ENCODE measurements around the gene DNASE1.
"Not testable (repeated sequence)": the region's sequence is repeated elsewhere in the genome, so short reads cannot be mapped to it uniquely, and the experiment has no call there.

Gene DNASE1

GRCh38 chr16:3645504-3646347 is 8.8 kb upstream of the DNASE1 start:
- peak overlapping the region; percentile 42 for H2AFZ ChIP-seq (ENCODE audit: low read depth, low read length)
- no peaks in the 10 kb centered on the region for H3K9me3 ChIP-seq (ENCODE audit: low read length)
- H3K4me1 ChIP-seq (ENCODE audit: insufficient read depth, low read length) = peaks cover 24% of the 10 kb centered on the region
- peak overlapping the region; percentile 27 for H3K4me3 ChIP-seq (ENCODE audit: low read length)
- H3K36me3 ChIP-seq (ENCODE audit: insufficient read depth, low read length) = no peaks in the 10 kb centered on the region
- no peaks in the 10 kb centered on the region for H3K27me3 ChIP-seq (ENCODE audit: insufficient read depth, low read length)

DNA sequence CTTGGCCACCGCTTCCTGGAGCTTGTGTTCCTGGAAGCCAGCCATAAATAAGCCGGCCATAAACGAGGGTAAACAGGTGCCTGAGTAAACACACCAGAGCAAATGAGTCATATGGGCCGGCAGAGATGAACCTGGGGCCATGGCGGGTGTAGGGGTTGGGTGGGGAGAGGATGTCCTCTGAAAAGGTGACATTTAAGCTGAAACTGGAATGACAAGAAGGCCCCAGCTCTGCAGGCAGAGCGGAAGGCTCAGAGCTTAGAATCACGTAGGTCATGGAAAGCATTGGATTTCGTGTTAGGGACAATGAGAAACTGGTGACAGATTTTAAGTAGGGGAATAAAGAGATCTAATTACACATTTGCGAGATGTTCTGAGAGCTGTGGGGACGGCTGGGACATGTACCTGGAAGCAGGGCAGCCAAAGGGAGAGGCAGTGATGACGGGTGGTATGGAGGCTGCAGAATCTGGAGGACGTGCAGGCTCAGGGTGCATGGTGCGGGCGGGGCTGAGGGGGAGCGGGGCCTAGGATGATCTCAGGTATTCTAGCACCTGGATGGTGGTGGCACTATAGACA is 8.1 kb upstream of the DNASE1 start:
- H3K9me3 ChIP-seq (ENCODE audit: low read length) = no peaks in the 10 kb centered on the region
- peaks cover 24% of the 10 kb centered on the region for H3K4me1 ChIP-seq (ENCODE audit: insufficient read depth, low read length)
- no peak overlapping the region for H3K4me3 ChIP-seq (ENCODE audit: low read length)
- H3K36me3 ChIP-seq (ENCODE audit: insufficient read depth, low read length) = no peaks in the 10 kb centered on the region
- H3K27me3 ChIP-seq (ENCODE audit: insufficient read depth, low read length) = no peaks in the 10 kb centered on the region
- no peak overlapping the region for H2AFZ ChIP-seq (ENCODE audit: low read depth, low read length)

- no peaks in the 10 kb centered on the region for H3K9me3 ChIP-seq (ENCODE audit: low read length)
Observed at GRCh38 chr16:3650631-3651265, 3.7 kb upstream of the DNASE1 start.

DNA sequence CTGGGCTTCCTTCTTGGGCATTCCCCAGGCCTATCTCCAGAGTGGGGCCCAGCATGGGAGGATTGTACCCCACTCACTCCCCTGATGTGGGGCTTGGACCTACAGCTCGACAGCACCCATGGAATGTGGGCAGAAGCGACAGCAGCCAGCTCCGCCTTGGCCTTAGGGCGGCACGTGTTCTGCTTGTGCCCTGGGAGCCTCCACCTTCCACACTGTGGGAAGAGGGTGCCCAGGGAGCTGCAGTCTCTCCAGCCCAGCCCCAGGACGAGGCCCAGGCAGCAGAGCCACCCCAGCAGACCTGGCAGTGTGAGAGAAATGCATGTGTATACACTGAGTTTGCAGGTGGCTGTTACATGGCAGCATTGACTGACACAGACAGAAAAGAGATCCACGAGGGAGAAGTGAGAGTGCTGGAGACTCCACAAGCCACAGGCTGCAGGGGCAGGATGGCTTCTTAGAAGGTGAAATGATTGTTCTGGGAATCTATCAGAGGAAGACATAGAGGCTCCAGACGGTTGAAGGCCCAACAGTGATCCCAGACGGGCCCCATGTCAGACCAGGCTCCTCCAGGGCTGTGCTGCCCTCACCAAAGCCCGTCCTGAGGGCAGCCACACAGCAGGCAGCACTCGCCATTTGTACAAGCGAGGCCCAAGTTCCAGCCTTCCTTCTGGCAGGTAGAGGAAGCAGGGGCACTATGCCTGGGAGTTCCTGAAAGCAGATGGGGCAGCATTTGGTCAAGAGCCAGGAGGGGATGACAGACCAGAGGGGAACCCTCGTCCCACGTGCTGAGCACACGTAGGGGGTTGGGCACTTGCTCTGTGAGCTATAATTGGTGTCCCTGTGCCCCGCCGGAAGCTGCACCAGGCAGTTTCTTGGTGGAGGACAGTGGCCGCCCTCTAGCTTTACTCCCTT is 2.8 kb upstream of the DNASE1 start:
- Histone ChIP-seq H3K9me3 (ENCODE audit: low read length) (no peaks in the 10 kb centered on the region), H3K36me3 (ENCODE audit: insufficient read depth, low read length) (peaks cover 36% of the 10 kb centered on the region), H2AFZ (ENCODE audit: low read depth, low read length) (no peak overlapping the region), H3K27me3 (ENCODE audit: insufficient read depth, low read length) (no peaks in the 10 kb centered on the region), H3K4me1 (ENCODE audit: insufficient read depth, low read length) (peaks cover 3% of the 10 kb centered on the region), H3K4me3 (ENCODE audit: low read length) (no peak overlapping the region)

More at GRCh38 chr16:3650631-3651265, 3.7 kb upstream of the DNASE1 start:
- Histone ChIP-seq H3K4me1 (ENCODE audit: insufficient read depth, low read length) (peaks cover 13% of the 10 kb centered on the region), H3K4me3 (ENCODE audit: low read length) (no peak overlapping the region), H3K36me3 (ENCODE audit: insufficient read depth, low read length) (peaks cover 28% of the 10 kb centered on the region), H2AFZ (ENCODE audit: low read depth, low read length) (no peak overlapping the region), H3K27me3 (ENCODE audit: insufficient read depth, low read length) (no peaks in the 10 kb centered on the region)

DNA sequence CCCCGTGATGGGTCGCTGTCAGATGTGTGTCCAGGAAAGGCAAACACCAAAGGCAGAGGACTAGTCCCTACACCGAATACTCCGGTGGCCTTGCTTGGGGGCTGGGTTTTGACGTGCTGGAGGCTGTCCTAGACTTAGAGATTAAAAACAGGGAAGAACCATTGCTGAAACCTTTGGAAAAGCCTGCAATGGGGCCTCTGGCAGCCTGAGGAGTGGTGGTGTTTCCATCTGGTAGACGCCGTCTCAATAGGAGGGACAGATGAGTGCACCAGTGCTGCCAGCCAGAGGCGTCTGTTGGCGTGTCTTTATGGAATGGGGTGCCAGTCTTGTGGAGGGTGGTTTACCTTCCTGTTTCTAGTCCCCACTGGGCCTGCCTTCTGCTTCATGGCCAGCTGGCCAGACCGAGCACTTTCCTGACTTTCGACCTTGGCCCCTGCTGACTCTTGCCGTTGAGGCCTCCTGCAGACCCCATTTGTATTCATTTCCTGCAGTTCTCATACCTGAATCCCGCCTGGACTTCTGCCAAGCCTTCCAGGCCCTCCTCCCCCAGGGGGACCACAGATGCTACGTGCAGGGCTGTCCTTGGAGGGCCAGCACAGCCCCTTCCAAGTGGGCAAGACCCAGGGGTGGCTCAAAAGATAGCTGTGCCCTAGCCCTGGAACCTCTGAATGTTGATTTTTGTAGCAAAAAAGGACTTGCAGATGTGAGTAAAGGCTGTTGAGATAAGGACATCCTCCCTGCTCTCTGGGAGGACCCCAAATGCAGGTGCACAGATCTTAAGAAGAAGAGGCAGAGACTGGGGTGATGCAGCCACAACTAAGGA is 1.9 kb upstream of the DNASE1 start:
- no peak overlapping the region for H2AFZ ChIP-seq (ENCODE audit: low read depth, low read length)
- peaks cover 45% of the 10 kb centered on the region for H3K36me3 ChIP-seq (ENCODE audit: insufficient read depth, low read length)
- no peaks in the 10 kb centered on the region for H3K9me3 ChIP-seq (ENCODE audit: low read length)
- H3K27me3 ChIP-seq (ENCODE audit: insufficient read depth, low read length) = no peaks in the 10 kb centered on the region
- no peaks in the 10 kb centered on the region for H3K4me1 ChIP-seq (ENCODE audit: insufficient read depth, low read length)
- H3K4me3 ChIP-seq (ENCODE audit: low read length) = no peak overlapping the region

- Histone ChIP-seq H3K4me3 (ENCODE audit: low read length) (no peak overlapping the region), H3K27me3 (ENCODE audit: insufficient read depth, low read length) (no peaks in the 10 kb centered on the region), H3K9me3 (ENCODE audit: low read length) (no peaks in the 10 kb centered on the region), H3K4me1 (ENCODE audit: insufficient read depth, low read length) (no peaks in the 10 kb centered on the region), H3K36me3 (ENCODE audit: insufficient read depth, low read length) (peaks cover 61% of the 10 kb centered on the region), H2AFZ (ENCODE audit: low read depth, low read length) (no peak overlapping the region)
Observed at GRCh38 chr16:3655030-3655395, 522 bp downstream of the DNASE1 start.

- H3K4me3 ChIP-seq (ENCODE audit: low read length) = no peak overlapping the region
- peaks cover 64% of the 10 kb centered on the region for H3K36me3 ChIP-seq (ENCODE audit: insufficient read depth, low read length)
- no peaks in the 10 kb centered on the region for H3K27me3 ChIP-seq (ENCODE audit: insufficient read depth, low read length)
- H3K9me3 ChIP-seq (ENCODE audit: low read length) = no peaks in the 10 kb centered on the region
- H3K4me1 ChIP-seq (ENCODE audit: insufficient read depth, low read length) = no peaks in the 10 kb centered on the region
- no peak overlapping the region for H2AFZ ChIP-seq (ENCODE audit: low read depth, low read length)
Observed at GRCh38 chr16:3655396-3656159, 1.1 kb downstream of the DNASE1 start.

DNA sequence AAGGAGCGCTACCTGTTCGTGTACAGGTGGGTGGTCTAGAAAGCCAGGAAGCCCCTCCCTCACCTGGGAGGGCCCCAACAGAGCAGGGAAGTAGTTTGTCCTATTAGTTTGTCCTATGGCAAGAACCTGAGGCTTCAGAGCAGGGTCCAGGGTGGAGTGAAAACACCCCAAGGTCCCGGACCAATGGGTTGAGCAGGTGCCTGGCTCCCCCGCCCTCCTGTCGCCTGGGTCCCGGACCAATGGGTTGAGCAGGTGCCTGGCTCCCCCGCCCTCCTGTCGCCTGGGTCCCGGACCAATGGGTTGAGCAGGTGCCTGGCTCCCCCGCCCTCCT is 1.6 kb downstream of the DNASE1 start:
- not testable (repeated sequence) for H3K4me1 ChIP-seq (ENCODE audit: insufficient read depth, low read length); H3K27me3 ChIP-seq (ENCODE audit: insufficient read depth, low read length); H3K4me3 ChIP-seq (ENCODE audit: low read length); H3K9me3 ChIP-seq (ENCODE audit: low read length); H2AFZ ChIP-seq (ENCODE audit: low read depth, low read length)
- peaks cover 66% of the 10 kb centered on the region for H3K36me3 ChIP-seq (ENCODE audit: insufficient read depth, low read length)

DNA sequence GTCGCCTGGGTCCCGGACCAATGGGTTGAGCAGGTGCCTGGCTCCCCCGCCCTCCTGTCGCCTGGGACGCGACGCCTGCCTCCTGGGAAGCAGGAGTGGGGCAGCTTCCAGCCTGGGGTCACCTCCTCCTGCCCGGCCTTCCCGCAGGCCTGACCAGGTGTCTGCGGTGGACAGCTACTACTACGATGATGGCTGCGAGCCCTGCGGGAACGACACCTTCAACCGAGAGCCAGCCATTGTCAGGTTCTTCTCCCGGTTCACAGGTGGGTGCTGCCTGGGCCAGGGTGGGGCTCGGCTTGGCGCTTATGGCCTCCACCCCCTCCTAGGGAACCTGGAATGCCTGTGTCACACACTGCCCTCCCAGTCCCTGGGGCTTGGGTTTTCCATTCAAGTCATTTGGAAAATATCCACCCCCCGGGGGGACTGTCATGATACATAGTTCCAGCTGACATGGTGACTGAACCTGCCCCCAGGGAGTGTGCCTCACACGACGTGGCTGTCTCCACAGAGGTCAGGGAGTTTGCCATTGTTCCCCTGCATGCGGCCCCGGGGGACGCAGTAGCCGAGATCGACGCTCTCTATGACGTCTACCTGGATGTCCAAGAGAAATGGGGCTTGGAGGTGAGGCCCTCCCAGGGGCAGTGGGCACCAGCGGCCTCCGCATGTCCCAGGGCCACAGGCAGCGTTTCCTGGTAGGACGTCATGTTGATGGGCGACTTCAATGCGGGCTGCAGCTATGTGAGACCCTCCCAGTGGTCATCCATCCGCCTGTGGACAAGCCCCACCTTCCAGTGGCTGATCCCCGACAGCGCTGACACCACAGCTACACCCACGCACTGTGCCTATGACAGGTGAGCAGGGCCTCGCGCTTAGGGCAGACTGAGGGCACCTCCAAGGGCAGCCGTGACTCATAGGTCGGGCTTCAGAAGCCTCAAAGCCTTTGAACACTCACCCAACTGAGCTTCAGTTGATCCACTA is 2.3 kb downstream of the DNASE1 start:
- H3K27me3 ChIP-seq (ENCODE audit: insufficient read depth, low read length) = no peaks in the 10 kb centered on the region
- no peaks in the 10 kb centered on the region for H3K9me3 ChIP-seq (ENCODE audit: low read length)
- no peak overlapping the region for H2AFZ ChIP-seq (ENCODE audit: low read depth, low read length)
- peaks cover 70% of the 10 kb centered on the region for H3K36me3 ChIP-seq (ENCODE audit: insufficient read depth, low read length)
- H3K4me1 ChIP-seq (ENCODE audit: insufficient read depth, low read length) = no peaks in the 10 kb centered on the region
- no peak overlapping the region for H3K4me3 ChIP-seq (ENCODE audit: low read length)

GRCh38 chr16:3659251-3659650 is 4.8 kb downstream of the DNASE1 start:
- no peak overlapping the region for H2AFZ ChIP-seq (ENCODE audit: low read depth, low read length)
- H3K27me3 ChIP-seq (ENCODE audit: insufficient read depth, low read length) = no peaks in the 10 kb centered on the region
- no peaks in the 10 kb centered on the region for H3K4me1 ChIP-seq (ENCODE audit: insufficient read depth, low read length)
- H3K36me3 ChIP-seq (ENCODE audit: insufficient read depth, low read length) = peaks cover 83% of the 10 kb centered on the region
- H3K9me3 ChIP-seq (ENCODE audit: low read length) = no peaks in the 10 kb centered on the region
- H3K4me3 ChIP-seq (ENCODE audit: low read length) = no peak overlapping the region

- no peaks in the 10 kb centered on the region for H3K9me3 ChIP-seq (ENCODE audit: low read length)
- no peaks in the 10 kb centered on the region for H3K4me1 ChIP-seq (ENCODE audit: insufficient read depth, low read length)
- H3K36me3 ChIP-seq (ENCODE audit: insufficient read depth, low read length) = peaks cover 86% of the 10 kb centered on the region
- H3K27me3 ChIP-seq (ENCODE audit: insufficient read depth, low read length) = no peaks in the 10 kb centered on the region
- no peak overlapping the region for H3K4me3 ChIP-seq (ENCODE audit: low read length)
- no peak overlapping the region for H2AFZ ChIP-seq (ENCODE audit: low read depth, low read length)
Observed at GRCh38 chr16:3661311-3661710, 6.8 kb downstream of the DNASE1 start.
